ENCODE results near the gene RBM23.

DNA sequence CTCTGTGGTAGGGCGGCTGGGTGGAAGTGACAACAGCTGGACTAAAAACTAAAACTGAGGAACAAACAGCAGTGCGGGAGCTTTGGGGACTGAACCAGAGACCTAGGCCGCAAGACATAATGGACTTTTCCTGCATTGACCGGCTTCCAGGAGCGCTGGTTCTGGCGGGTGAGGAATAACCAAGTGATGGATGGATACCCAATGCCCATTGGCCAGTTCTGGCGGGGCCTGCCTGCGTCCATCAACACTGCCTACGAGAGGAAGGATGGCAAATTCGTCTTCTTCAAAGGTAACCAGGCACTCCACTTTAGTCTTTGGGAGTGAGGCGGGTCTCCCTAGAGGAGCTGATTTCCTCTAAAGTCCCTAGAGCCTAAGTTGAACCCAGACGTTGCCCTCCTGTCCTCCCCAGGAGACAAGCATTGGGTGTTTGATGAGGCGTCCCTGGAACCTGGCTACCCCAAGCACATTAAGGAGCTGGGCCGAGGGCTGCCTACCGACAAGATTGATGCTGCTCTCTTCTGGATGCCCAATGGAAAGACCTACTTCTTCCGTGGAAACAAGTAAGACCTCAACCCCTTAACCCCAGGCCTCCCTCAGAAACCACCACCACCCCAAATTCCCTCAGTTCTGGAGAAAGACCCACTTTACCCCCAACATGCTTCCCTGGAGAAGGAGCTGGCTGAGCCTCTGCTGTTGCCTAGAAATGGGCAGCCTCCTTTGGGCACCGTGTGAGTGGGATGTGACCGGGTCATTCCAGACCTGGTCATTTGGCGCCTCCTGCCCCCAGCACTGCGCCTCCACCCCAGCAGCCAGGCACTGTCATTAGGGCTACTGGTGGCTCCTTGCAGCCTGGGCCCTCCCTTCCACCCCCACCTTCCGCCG lies 74.5 kb downstream of the RBM23 start:
- TF ChIP-seq STAT6 (CRISPR knock-in tag; IDR thresholded peaks at IDR 0.05) (no peak), BRD4 (IDR thresholded peaks at IDR 0.05) (no peak), JUN (IDR thresholded peaks at IDR 0.05; ENCODE audit: borderline replicate concordance, low read depth, low read length) (no peak), JUN (CRISPR knock-in tag; IDR thresholded peaks at IDR 0.05; ENCODE audit: borderline replicate concordance) (no peak), CTCF (IDR thresholded peaks at IDR 0.05 in 2 of 3, conservative IDR thresholded peaks at IDR 0.05 in 1 of 3; ENCODE audit: insufficient read depth in 2 of 3, low read depth in 1 of 3, low read length in 3 of 3) (peak; percentile 21 to 31 (median 24); a peak in 3 of 6 replicates), SRF (CRISPR knock-in tag; IDR thresholded peaks at IDR 0.05) (no peak), PHF8 (IDR thresholded peaks at IDR 0.05; ENCODE audit: borderline replicate concordance, low read length) (no peak), MTF1 (CRISPR knock-in tag; IDR thresholded peaks at IDR 0.05; ENCODE audit: borderline replicate concordance) (no peak), NCOA6 (IDR thresholded peaks at IDR 0.05) (no peak), SMC3 (conservative IDR thresholded peaks at IDR 0.05; ENCODE audit: insufficient read depth, low read depth, low read length) (0 out of 2 replicates have a peak, but pooled peaks have one; percentile 10), PRMT5 (CRISPR knock-in tag; IDR thresholded peaks at IDR 0.05) (no peak), SIN3B (IDR thresholded peaks at IDR 0.05; ENCODE audit: low read depth) (no peak), NFIX (CRISPR knock-in tag; IDR thresholded peaks at IDR 0.05; ENCODE audit: low read depth) (no peak)

All from K562 (cell line).